WTC11 (cell line): ENCODE data around the gene FABP3. TPM values are rescaled to one million over a fixed set of nuclear protein-coding genes. Genes with fewer than 3 reads are reported as not detected.

ENCODE experiments used
- ATAC-seq: fragments of 200-7000 bp; cut with Tn5 transposase; 2 replicates; pipeline ENCODE4 v1.10.0; 2021; ENCODE audit warnings: mild to moderate bottlenecking, moderate library complexity
- CTCF ChIA-PET: fragments of 300-600 bp; sonication (Branson Sonifier 250); formaldehyde crosslinking; loops from one replicate; lab custom pipeline; 2021; ENCODE audit warnings: antibody characterized with exemption; lab: Charles Lee
- POLR2A ChIA-PET: fragments of 350-600 bp; sonication (Branson Sonifier 250); formaldehyde crosslinking; loops from one replicate; lab custom pipeline; 2021; ENCODE audit warnings: antibody characterized with exemption; lab: Charles Lee
- DNase-seq: peaks from one replicate; pipeline ENCODE4 v3.0.0; 2021; ENCODE audit warnings: low spot score
- H3K27ac Mint-ChIP-seq: 2 replicates; pipeline ENCODE4 v1.8.0; 2021; ENCODE audit warnings: mixed read lengths
- H3K27me3 Mint-ChIP-seq: 2 replicates; pipeline ENCODE4 v1.8.0; 2021; ENCODE audit warnings: low read depth, mild to moderate bottlenecking, moderate library complexity, mixed read lengths
- H3K36me3 Mint-ChIP-seq: 2 replicates; pipeline ENCODE4 v1.8.0; 2021; ENCODE audit warnings: mixed read lengths
- H3K4me1 Mint-ChIP-seq: 2 replicates; pipeline ENCODE4 v1.8.0; 2022; ENCODE audit warnings: mixed read lengths
- H3K4me3 Mint-ChIP-seq: 2 replicates; pipeline ENCODE4 v1.8.0; 2021; ENCODE audit warnings: mild to moderate bottlenecking, moderate library complexity, mixed read lengths
- H3K9me3 Mint-ChIP-seq: 2 replicates; pipeline ENCODE4 v1.8.0; 2021; ENCODE audit warnings: mixed read lengths
- CBFB ChIP-seq: sonication (generic); formaldehyde crosslinking; IDR thresholded peaks from 2 replicates; pipeline ENCODE4 v1.8.1; 2022; ENCODE audit warnings: mild to moderate bottlenecking, low read depth, missing genetic modification reagents
- ETV6 ChIP-seq: sonication (generic); formaldehyde crosslinking; IDR thresholded peaks from 2 replicates; pipeline ENCODE4 v1.8.1; 2022; ENCODE audit warnings: mild to moderate bottlenecking, missing genetic modification reagents
- FOXP1 ChIP-seq: sonication (generic); formaldehyde crosslinking; IDR thresholded peaks from 2 replicates; pipeline ENCODE4 v1.8.0; 2022; ENCODE audit warnings: missing genetic modification reagents, mild to moderate bottlenecking, moderate library complexity, borderline replicate concordance
- JUN ChIP-seq: sonication (generic); formaldehyde crosslinking; IDR thresholded peaks from 2 replicates; pipeline ENCODE4 v1.8.0; 2023; ENCODE audit warnings: mild to moderate bottlenecking, missing genetic modification reagents
- MXD4 ChIP-seq: fragments of 250-450 bp; sonication (Bioruptor Pico); IDR thresholded peaks from 2 replicates; pipeline ENCODE4 v1.8.0; 2021; ENCODE audit warnings: mild to moderate bottlenecking, moderate library complexity, borderline replicate concordance
- NFYB ChIP-seq: sonication (generic); formaldehyde crosslinking; conservative IDR thresholded peaks from 2 replicates; pipeline ENCODE4 v1.8.0; 2022; ENCODE audit warnings: low read depth, missing genetic modification reagents
- NR3C1 ChIP-seq: sonication (generic); formaldehyde crosslinking; conservative IDR thresholded peaks from 2 replicates; pipeline ENCODE4 v1.8.1; 2023; ENCODE audit warnings: low read depth, mild to moderate bottlenecking, missing genetic modification reagents
- TP53 ChIP-seq: sonication (generic); formaldehyde crosslinking; IDR thresholded peaks from 2 replicates; pipeline ENCODE4 v1.8.1; 2023; ENCODE audit warnings: mild to moderate bottlenecking, missing genetic modification reagents
- ZBTB21 ChIP-seq: sonication (generic); formaldehyde crosslinking; IDR thresholded peaks from 2 replicates; pipeline ENCODE4 v1.8.1; 2023; ENCODE audit warnings: mild to moderate bottlenecking, missing genetic modification reagents, borderline replicate concordance
- ZNF121 ChIP-seq: sonication (generic); formaldehyde crosslinking; IDR thresholded peaks from 2 replicates; pipeline ENCODE4 v1.8.0; 2023; ENCODE audit warnings: missing genetic modification reagents
- ZNF232 ChIP-seq: sonication (generic); formaldehyde crosslinking; IDR thresholded peaks from 2 replicates; pipeline ENCODE4 v1.8.0; 2022; ENCODE audit warnings: mild to moderate bottlenecking, missing genetic modification reagents
- ZNF263 ChIP-seq: sonication (generic); formaldehyde crosslinking; IDR thresholded peaks from 2 replicates; pipeline ENCODE4 v1.8.1; 2022; ENCODE audit warnings: low read depth, mild to moderate bottlenecking, moderate library complexity, missing genetic modification reagents
- ZNF317 ChIP-seq: sonication (generic); formaldehyde crosslinking; IDR thresholded peaks from 2 replicates; pipeline ENCODE4 v1.8.1; 2023; ENCODE audit warnings: low read depth, mild to moderate bottlenecking, moderate library complexity, missing genetic modification reagents, borderline replicate concordance
- total RNA-seq: library from RNA; stranded (reverse); gene quantifications from 3 replicates; pipeline ENCODE4 v1.2.3, GENCODE V29; 2021
- TF ChIP-seq, protein P1 (sequence below): sonication (generic); formaldehyde crosslinking; IDR thresholded peaks from 2 replicates; pipeline ENCODE4 v1.8.0; 2022; ENCODE audit warnings: missing genetic modification reagents
- TF ChIP-seq, protein P2 (sequence below): sonication (generic); formaldehyde crosslinking; IDR thresholded peaks from 2 replicates; pipeline ENCODE4 v1.8.1; 2022; ENCODE audit warnings: low read depth, missing genetic modification reagents, borderline replicate concordance
- TF ChIP-seq, protein P3 (sequence below): sonication (generic); formaldehyde crosslinking; IDR thresholded peaks from 2 replicates; pipeline ENCODE4 v1.8.1; 2023; ENCODE audit warnings: mild to moderate bottlenecking, missing genetic modification reagents, moderate library complexity
- TF ChIP-seq, protein P4 (sequence below): fragments of 250-450 bp; sonication (Bioruptor Pico); IDR thresholded peaks from 2 replicates; pipeline ENCODE4 v1.9.0; 2021; ENCODE audit warnings: mild to moderate bottlenecking, borderline replicate concordance
- TF ChIP-seq, protein P5 (sequence below): sonication (generic); formaldehyde crosslinking; IDR thresholded peaks from 2 replicates; pipeline ENCODE4 v1.8.1; 2022; ENCODE audit warnings: mild to moderate bottlenecking, moderate library complexity, missing genetic modification reagents
- TF ChIP-seq, protein P6 (sequence below): sonication (generic); formaldehyde crosslinking; IDR thresholded peaks from 2 replicates; pipeline ENCODE4 v1.8.1; 2022; ENCODE audit warnings: missing genetic modification reagents, borderline replicate concordance
- TF ChIP-seq, protein P7 (sequence below): sonication (generic); formaldehyde crosslinking; IDR thresholded peaks from 2 replicates; pipeline ENCODE4 v1.8.1; 2023; ENCODE audit warnings: mild to moderate bottlenecking, missing genetic modification reagents

FABP3 gene
- total RNA-seq, 1 experiment from 2014 or later = 25.0 TPM

DNA sequence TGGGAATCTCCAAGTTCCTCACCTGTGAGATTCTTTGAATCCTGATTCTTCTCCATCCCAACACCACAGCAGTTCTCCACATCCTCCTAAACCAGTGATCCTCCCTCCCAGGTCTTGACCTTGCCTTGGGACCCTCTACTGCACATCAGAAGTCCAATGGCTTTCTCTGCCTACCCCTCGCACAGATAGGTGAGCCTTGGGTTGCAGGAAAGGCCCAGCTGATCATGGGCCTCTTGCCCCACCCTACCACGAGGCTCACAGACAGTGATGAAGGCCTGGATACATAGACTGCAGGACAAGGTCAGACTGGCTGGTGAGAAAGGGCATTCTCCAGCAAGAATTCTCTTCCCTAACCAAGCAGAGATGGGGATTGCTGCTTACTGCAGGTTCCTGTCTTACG lies 825 bp downstream of the FABP3 start (continued):
- TF ChIP-seq, protein P1, sequence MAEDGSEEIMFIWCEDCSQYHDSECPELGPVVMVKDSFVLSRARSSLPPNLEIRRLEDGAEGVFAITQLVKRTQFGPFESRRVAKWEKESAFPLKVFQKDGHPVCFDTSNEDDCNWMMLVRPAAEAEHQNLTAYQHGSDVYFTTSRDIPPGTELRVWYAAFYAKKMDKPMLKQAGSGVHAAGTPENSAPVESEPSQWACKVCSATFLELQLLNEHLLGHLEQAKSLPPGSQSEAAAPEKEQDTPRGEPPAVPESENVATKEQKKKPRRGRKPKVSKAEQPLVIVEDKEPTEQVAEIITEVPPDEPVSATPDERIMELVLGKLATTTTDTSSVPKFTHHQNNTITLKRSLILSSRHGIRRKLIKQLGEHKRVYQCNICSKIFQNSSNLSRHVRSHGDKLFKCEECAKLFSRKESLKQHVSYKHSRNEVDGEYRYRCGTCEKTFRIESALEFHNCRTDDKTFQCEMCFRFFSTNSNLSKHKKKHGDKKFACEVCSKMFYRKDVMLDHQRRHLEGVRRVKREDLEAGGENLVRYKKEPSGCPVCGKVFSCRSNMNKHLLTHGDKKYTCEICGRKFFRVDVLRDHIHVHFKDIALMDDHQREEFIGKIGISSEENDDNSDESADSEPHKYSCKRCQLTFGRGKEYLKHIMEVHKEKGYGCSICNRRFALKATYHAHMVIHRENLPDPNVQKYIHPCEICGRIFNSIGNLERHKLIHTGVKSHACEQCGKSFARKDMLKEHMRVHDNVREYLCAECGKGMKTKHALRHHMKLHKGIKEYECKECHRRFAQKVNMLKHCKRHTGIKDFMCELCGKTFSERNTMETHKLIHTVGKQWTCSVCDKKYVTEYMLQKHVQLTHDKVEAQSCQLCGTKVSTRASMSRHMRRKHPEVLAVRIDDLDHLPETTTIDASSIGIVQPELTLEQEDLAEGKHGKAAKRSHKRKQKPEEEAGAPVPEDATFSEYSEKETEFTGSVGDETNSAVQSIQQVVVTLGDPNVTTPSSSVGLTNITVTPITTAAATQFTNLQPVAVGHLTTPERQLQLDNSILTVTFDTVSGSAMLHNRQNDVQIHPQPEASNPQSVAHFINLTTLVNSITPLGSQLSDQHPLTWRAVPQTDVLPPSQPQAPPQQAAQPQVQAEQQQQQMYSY = no peak
- no peak for TF ChIP-seq ZBTB21 (CRISPR knock-in tag)
- TF ChIP-seq, protein P2, sequence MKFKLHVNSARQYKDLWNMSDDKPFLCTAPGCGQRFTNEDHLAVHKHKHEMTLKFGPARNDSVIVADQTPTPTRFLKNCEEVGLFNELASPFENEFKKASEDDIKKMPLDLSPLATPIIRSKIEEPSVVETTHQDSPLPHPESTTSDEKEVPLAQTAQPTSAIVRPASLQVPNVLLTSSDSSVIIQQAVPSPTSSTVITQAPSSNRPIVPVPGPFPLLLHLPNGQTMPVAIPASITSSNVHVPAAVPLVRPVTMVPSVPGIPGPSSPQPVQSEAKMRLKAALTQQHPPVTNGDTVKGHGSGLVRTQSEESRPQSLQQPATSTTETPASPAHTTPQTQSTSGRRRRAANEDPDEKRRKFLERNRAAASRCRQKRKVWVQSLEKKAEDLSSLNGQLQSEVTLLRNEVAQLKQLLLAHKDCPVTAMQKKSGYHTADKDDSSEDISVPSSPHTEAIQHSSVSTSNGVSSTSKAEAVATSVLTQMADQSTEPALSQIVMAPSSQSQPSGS (CRISPR knock-in tag) = no peak
- TF ChIP-seq ZNF232 = no peak
- no peak for TF ChIP-seq FOXP1 (CRISPR knock-in tag)
- no peak for TF ChIP-seq ZNF263
- TF ChIP-seq, protein P3, sequence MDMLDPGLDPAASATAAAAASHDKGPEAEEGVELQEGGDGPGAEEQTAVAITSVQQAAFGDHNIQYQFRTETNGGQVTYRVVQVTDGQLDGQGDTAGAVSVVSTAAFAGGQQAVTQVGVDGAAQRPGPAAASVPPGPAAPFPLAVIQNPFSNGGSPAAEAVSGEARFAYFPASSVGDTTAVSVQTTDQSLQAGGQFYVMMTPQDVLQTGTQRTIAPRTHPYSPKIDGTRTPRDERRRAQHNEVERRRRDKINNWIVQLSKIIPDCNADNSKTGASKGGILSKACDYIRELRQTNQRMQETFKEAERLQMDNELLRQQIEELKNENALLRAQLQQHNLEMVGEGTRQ (CRISPR knock-in tag) = no peak
- TF ChIP-seq ZNF317 (CRISPR knock-in tag) = no peak
- TF ChIP-seq, protein P4, sequence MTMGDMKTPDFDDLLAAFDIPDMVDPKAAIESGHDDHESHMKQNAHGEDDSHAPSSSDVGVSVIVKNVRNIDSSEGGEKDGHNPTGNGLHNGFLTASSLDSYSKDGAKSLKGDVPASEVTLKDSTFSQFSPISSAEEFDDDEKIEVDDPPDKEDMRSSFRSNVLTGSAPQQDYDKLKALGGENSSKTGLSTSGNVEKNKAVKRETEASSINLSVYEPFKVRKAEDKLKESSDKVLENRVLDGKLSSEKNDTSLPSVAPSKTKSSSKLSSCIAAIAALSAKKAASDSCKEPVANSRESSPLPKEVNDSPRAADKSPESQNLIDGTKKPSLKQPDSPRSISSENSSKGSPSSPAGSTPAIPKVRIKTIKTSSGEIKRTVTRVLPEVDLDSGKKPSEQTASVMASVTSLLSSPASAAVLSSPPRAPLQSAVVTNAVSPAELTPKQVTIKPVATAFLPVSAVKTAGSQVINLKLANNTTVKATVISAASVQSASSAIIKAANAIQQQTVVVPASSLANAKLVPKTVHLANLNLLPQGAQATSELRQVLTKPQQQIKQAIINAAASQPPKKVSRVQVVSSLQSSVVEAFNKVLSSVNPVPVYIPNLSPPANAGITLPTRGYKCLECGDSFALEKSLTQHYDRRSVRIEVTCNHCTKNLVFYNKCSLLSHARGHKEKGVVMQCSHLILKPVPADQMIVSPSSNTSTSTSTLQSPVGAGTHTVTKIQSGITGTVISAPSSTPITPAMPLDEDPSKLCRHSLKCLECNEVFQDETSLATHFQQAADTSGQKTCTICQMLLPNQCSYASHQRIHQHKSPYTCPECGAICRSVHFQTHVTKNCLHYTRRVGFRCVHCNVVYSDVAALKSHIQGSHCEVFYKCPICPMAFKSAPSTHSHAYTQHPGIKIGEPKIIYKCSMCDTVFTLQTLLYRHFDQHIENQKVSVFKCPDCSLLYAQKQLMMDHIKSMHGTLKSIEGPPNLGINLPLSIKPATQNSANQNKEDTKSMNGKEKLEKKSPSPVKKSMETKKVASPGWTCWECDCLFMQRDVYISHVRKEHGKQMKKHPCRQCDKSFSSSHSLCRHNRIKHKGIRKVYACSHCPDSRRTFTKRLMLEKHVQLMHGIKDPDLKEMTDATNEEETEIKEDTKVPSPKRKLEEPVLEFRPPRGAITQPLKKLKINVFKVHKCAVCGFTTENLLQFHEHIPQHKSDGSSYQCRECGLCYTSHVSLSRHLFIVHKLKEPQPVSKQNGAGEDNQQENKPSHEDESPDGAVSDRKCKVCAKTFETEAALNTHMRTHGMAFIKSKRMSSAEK (CRISPR knock-in tag) = no peak
- no peak for TF ChIP-seq MXD4 (CRISPR knock-in tag)
- TF ChIP-seq JUN (CRISPR knock-in tag) = no peak
- no peak for TF ChIP-seq CBFB
- TF ChIP-seq NR3C1 (CRISPR knock-in tag) = no peak

DNA sequence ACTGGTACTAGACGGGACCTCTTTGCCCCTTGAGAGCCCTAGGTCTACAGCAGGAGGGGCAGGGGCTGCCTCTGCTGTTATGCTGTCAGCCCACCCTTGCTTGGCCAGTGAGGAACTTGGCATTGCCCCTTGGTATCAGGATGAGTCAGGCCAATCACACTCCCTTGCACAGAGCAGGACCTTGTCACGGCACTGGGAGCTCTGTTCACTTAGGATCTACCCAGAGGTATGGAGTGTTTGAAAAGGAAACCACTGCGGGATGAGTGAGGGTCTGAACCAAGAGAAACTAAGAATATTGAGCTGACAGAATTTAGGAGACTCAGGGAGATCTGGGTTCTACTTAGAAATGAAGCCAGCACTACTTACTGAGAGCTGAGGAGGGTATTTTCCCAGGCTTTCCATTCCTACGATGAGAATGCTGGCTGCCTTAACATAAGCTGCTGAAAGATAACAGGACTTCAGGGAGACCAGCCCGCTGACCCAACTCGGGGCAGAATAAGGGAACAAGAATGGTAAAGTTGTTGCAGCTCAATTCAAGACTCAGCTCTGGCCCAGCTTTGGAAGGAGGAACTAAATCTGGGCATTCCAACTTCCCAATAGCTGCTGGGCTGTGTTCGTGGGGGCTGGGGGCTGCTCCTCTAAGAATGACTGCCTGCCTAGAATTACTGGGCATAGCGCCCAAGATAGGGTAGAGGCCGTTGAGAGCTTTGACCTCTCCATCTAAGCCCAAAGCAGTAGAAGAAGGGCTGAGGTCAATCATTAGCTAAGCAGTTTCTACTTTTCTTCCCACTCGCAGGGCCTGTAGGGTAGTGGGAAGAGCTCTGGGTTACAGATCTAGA lies 1.5 kb downstream of the FABP3 start:
- no peak overlapping the region for H3K4me3 Mint-ChIP-seq
- no peak for ATAC-seq
- POLR2A ChIA-PET = no interaction called here
- TF ChIP-seq ZNF317 (CRISPR knock-in tag) = no peak
- no peak for TF ChIP-seq ZNF121
- TF ChIP-seq, protein P5, sequence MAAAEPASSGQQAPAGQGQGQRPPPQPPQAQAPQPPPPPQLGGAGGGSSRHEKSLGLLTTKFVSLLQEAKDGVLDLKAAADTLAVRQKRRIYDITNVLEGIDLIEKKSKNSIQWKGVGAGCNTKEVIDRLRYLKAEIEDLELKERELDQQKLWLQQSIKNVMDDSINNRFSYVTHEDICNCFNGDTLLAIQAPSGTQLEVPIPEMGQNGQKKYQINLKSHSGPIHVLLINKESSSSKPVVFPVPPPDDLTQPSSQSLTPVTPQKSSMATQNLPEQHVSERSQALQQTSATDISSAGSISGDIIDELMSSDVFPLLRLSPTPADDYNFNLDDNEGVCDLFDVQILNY (CRISPR knock-in tag) = no peak
- no peak for TF ChIP-seq ETV6 (CRISPR knock-in tag)
- TF ChIP-seq, protein P6, sequence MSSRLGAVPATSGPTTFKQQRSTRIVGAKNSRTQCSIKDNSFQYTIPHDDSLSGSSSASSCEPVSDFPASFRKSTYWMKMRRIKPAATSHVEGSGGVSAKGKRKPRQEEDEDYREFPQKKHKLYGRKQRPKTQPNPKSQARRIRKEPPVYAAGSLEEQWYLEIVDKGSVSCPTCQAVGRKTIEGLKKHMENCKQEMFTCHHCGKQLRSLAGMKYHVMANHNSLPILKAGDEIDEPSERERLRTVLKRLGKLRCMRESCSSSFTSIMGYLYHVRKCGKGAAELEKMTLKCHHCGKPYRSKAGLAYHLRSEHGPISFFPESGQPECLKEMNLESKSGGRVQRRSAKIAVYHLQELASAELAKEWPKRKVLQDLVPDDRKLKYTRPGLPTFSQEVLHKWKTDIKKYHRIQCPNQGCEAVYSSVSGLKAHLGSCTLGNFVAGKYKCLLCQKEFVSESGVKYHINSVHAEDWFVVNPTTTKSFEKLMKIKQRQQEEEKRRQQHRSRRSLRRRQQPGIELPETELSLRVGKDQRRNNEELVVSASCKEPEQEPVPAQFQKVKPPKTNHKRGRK (CRISPR knock-in tag) = no peak
- no peak for TF ChIP-seq TP53 (CRISPR knock-in tag)
- TF ChIP-seq NFYB (CRISPR knock-in tag) = no peak
- TF ChIP-seq, protein P7, sequence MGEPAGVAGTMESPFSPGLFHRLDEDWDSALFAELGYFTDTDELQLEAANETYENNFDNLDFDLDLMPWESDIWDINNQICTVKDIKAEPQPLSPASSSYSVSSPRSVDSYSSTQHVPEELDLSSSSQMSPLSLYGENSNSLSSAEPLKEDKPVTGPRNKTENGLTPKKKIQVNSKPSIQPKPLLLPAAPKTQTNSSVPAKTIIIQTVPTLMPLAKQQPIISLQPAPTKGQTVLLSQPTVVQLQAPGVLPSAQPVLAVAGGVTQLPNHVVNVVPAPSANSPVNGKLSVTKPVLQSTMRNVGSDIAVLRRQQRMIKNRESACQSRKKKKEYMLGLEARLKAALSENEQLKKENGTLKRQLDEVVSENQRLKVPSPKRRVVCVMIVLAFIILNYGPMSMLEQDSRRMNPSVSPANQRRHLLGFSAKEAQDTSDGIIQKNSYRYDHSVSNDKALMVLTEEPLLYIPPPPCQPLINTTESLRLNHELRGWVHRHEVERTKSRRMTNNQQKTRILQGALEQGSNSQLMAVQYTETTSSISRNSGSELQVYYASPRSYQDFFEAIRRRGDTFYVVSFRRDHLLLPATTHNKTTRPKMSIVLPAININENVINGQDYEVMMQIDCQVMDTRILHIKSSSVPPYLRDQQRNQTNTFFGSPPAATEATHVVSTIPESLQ (CRISPR knock-in tag) = no peak

More for the DNA sequence above, 1.5 kb downstream of the FABP3 start:
- H3K9me3 Mint-ChIP-seq = no peaks in the 10 kb centered on the region
- peaks cover 4% of the 10 kb centered on the region for H3K27me3 Mint-ChIP-seq
- H3K36me3 Mint-ChIP-seq = peaks cover 5% of the 10 kb centered on the region; the same call in 1 of the 2 replicates
- no peak for DNase-seq
- H3K27ac Mint-ChIP-seq = peak overlapping the region; percentile 54; the same call in 1 of the 2 replicates
- H3K4me1 Mint-ChIP-seq = peaks cover 59% of the 10 kb centered on the region
- CTCF ChIA-PET = interaction anchor here (1.0 to 5.8 kb wide), 4 partner anchors 24 to 178 kb away, joined by 4 to 85 read pairs (median 25); partner anchors contain the start of genes SNRNP40 and ZCCHC17
